GM10266 (cell line): ENCODE results near the gene WWP2.

Experiments
- DNase-seq: peaks from one replicate; pipeline ENCODE4 v3.0.0; 2012; ENCODE audit errors: extremely low spot score
- CTCF ChIP-seq: IDR thresholded peaks from 2 replicates; pipeline ENCODE4 v1.5.1; 2012; ENCODE audit warnings: mild to moderate bottlenecking, low read depth; ENCODE audit not compliant: control insufficient read depth, insufficient read depth; ENCODE audit errors: missing control alignments

The WWP2 gene

GRCh38 chr16:69936751-69937211 is 174.6 kb downstream of the WWP2 start:
- TF ChIP-seq CTCF = no peak
- DNase-seq = no peak

GRCh38 chr16:69937465-69937951 is 175.4 kb downstream of the WWP2 start:
- DNase-seq = no peak
- TF ChIP-seq CTCF = peak; percentile 19

GRCh38 chr16:69938981-69939820 is 177.1 kb downstream of the WWP2 start:
- DNase-seq = no peak
- no peak for TF ChIP-seq CTCF

GRCh38 chr16:69939821-69940585 is 177.9 kb downstream of the WWP2 start:
- DNase-seq = no peak
- TF ChIP-seq CTCF = no peak

- DNase-seq = no peak
Observed at GRCh38 chr16:69940676-69941075, 178.5 kb downstream of the WWP2 start.

GRCh38 chr16:69941251-69942098 is 179.3 kb downstream of the WWP2 start:
- DNase-seq = no peak
- no peak for TF ChIP-seq CTCF

More at GRCh38 chr16:69940676-69941075, 178.5 kb downstream of the WWP2 start:
- no peak for TF ChIP-seq CTCF
